GM18505 (cell line): ENCODE data around the gene ZNF350.
"Not testable (repeated sequence)": the region's sequence is repeated elsewhere in the genome, so short reads cannot be mapped to it uniquely, and the experiment has no call there.

Source experiments
- ATAC-seq: cut with Tn5 transposase; IDR thresholded peaks from one replicate; pipeline ENCODE4 v1.9.1; 2021; ENCODE audit not compliant: unreplicated experiment
- POLR2A ChIP-seq: IDR thresholded peaks from 4 replicates; pipeline ENCODE4 v1.6.1; 2011; ENCODE audit warnings: borderline replicate concordance; ENCODE audit not compliant: insufficient read depth, insufficient read length; ENCODE audit errors: extremely low read depth

The ZNF350 gene

DNA sequence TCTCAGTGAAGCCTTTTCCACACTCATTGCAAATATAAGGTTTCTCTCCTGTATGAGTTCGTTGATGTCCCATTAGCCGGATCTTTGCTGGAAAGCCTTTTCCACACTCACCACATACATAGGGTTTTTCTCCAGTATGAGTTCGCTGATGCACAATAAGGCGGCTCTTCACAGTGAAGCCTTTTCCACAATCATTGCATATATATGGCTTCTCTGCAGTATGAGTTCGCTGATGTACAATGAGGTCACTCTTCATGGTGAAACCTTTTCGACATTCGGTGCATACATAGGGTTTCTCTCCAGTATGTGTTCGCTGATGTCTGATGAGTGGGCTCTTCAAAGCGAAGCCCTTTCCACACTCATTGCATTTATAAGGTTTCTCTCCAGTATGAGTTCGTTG lies 6.8 kb upstream of the ZNF350 start:
- ATAC-seq, result no peak
- no peak for TF ChIP-seq POLR2A

DNA sequence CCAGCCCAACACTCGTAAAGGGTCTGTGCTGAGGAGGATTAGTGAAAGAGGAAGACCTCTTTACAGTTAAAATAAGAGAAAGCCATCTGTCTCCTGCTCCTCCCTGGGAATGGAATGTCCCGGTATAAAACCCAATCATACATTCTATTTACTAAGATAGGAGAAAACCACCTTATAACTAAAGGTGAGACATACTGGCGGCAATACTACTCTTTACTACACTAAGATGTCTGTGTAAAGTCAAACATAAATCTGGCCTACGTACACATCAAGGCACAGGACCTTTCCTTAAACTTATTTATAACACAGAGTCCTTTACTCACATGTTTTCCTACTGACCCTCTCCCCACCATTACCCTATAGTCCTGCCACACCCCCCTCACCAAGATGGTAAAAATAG lies 3.3 kb downstream of the ZNF350 start:
- no peak for TF ChIP-seq POLR2A
- ATAC-seq, result no peak

DNA sequence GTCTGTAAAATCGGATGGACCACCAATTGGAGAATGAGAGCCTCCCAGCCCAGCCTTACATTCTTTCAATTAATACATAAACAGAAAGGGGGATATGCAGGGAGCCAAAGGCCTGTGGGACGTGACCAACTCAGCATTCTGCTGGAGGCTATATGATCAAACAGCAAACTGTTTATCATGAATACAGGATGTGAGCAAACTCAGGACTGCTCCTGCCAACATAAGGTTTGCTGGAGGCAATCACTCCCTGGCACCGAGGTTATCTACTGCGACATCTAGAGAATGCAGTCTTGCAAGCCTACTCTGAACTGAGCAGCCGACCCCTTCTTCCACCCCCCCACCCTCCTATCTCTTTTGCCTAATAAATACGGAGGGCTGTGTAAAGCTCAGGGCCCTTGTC lies 5.7 kb downstream of the ZNF350 start:
- not testable (repeated sequence) for ATAC-seq

DNA sequence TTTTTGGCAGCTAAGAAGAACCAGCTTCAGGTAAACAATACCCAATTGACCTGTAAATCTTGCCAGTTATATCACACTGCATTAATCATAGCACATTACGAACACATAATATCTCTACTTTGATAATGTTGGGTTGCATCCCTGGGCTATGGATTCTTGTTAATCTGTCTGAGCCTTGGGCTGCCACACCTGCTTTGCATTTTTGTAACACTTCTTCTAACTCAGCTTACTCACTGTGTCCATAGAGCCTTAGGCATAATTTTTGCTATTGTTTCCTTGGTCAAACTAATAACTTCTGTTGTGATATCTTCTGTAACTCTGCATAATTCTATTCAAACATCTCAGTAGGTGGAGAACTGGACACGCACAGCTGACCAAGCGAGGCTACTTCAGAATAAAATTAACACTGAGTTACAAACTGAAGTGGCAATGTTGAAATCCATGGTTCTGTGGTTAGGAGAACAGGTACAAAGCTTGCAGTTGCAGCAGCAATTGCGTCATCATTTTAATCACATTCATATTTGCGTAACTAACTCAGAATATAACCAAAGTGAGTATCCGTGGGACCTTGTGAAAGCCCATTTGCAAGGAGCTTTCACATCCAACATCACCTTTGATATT lies 6.4 kb downstream of the ZNF350 start:
- no peak for ATAC-seq
- TF ChIP-seq POLR2A, result no peak

DNA sequence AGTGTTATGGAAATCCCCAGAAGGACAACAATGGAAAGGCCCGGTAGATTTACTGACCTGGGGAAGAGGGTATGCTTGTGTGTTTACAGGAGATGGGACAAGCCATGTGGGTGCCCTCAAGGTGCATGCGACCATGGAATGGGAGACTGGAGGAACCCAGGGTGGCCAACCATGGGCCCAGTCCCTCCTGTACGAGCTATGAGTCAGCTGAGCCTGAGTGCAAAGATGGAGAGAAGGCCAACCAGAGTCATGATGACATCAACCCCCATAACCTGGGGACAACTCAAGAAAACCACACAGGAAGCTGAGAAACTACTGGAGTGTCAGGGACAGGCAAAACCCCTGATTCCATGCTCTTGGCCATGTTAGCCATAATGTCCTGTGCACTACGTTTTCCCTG lies 7.8 kb downstream of the ZNF350 start:
- ATAC-seq, result no peak
- TF ChIP-seq POLR2A, result no peak

DNA sequence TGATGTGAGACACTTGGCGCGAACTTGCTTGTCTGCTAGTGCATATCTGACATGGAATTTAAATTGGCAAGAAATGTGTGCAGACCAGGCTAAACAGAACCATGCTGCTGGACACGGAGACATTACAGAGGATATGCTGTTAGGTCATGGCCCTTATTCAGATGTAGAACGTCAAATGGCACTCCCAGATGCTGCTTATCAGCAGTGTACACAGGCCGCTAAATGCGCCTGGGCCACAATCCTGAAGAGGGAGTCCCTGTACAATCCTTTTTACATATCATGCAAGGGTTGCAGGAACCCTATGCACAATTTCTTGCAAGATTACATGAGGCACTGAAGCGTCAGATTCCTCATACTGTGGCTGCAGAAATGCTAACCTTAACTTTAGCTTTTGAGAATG lies 9.3 kb downstream of the ZNF350 start:
- no peak for ATAC-seq
- no peak for TF ChIP-seq POLR2A

DNA sequence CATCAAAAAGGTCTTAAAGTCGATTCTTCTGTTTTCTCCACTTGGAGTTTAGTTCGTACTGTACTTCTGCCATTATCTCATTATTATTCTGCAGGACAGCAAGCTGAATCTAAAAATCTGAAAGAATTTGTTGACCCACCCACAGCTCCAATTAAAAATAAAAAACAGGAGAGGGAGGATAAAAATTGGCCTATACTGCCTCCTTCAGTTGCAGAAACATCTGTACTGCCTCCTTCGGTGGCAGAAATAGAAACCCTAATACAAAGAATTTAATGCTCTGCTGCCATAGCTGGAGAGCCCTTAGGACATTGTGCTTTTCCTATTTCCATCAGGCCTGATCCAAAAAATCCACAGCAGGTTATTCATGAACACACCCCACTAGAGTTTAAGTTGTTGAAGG lies 9.8 kb downstream of the ZNF350 start:
- TF ChIP-seq POLR2A, result no peak
- no peak for ATAC-seq

DNA sequence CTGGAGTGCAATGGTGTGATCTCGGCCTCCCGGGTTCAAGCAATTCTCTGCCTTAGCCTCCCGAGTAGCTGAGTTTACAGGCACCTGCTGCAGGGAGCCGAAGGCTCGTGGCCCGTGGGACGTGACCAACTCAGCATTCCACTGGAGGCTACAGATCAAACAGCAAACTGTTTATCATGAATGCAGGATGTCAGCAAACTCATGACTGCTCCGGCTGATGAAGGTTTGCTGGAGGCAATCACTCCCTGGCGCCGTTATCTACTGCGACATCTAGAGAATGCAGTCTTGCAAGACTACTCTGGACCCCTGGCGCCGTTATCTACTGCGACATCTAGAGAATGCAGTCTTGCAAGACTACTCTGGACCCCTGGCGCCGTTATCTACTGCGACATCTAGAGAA lies 10.9 kb downstream of the ZNF350 start:
- not testable (repeated sequence) for ATAC-seq

DNA sequence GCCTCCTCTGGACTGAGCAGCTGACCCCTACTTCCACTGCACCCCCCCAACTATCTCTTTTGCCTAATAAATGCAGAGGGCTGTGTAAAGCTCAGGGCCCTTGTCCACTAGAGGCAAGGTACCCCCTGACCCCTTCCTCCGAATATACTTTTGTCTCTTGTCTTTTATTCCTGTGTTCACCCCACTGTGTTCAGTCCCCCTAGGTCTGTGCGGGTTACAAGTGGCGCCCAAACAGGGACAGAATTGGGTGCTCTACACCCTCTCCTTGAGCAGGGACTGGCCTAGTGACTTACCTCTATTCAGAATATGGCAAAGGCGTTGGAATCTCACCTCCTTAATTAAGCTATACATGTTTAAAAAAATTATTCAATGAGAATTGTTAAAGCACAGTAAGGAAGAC lies 15.0 kb downstream of the ZNF350 start:
- no peak for TF ChIP-seq POLR2A
- no peak for ATAC-seq

DNA sequence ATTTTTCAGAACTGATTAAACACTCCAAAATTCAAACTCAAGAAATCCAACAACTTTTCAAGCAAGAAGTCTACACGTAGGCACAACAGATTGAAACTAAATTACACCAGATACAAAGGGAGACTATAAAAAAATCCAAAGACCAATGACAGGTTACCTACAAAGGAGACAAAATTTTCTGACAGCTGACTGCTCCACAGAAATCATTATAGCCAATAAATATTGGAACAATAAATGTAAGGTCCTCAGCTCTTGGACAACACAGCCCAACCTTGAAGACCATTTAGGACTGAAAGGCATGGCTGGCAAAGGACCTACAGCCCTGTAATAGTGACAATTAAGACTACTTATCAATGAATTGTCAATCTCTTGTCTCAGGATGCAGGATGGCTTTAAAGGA lies 15.9 kb downstream of the ZNF350 start:
- TF ChIP-seq POLR2A, result no peak
- ATAC-seq, result no peak

DNA sequence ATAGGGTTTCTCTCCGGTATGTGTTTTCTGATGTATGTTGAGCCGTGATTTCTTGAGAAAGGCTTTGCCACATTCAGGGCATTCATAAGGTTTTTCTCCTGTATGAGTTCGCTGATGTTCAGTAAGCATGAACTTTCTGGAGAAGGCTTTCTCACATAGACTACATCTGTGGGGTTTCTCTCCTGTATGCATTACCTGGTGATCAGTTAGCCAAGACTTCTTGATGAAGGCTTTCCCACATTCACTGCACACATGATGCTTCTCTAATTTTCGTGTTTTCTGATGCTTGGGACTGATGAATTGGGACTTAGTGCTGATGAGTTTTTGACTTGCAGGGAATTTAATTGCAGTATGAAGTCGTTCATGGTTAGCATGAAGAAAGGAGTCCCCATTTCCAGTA lies 21.1 kb downstream of the ZNF350 start:
- TF ChIP-seq POLR2A, result no peak
- no peak for ATAC-seq

DNA sequence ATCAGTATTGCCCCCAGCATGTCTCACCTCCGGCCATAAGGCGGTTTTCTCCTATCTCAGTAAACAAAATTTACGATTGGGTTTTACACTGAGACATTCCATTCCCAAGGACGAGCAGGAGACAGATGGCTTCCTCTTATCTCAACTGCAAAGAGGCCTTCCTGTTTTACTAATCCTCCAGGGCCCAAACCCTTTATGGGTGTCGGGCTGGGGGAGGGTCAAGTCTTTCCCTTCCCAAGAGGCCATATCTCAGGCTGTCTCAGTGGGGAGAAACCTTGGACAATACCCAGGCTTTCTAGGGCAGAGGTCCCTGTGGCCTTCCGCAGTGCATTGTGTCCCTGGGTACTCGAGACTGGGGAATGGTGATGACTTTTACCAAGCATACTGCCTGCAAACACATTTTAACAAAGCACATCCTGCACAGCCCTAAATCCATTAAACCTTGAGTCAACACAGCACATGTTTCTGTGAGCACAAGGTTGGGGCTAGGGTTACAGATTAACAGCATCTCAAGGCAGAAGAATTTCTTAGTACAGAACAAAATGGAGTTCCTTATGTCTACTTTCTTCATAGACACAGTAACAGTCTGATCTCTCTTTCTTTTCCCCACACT lies 25.9 kb downstream of the ZNF350 start:
- ATAC-seq, result not testable (repeated sequence)

DNA sequence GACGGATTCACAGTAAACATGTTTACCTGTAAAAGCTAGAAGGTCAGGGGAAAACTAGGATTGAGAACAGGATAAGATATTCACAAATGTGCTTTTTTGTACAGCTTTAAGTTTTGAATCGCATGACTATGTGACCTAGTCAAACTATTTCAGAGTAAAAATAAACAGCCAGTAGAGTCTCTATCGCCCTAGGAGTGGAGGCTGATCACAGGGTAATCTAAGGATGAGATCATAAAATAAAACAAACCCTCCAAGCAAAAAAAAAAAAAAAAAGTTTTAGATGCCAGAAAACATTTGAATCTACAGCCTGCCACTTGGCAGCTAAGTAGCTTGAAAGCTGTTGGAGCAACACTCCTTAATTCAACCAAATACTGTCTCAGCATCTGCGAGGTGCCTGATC lies 26.8 kb downstream of the ZNF350 start:
- TF ChIP-seq POLR2A, result no peak
- ATAC-seq, result no peak

DNA sequence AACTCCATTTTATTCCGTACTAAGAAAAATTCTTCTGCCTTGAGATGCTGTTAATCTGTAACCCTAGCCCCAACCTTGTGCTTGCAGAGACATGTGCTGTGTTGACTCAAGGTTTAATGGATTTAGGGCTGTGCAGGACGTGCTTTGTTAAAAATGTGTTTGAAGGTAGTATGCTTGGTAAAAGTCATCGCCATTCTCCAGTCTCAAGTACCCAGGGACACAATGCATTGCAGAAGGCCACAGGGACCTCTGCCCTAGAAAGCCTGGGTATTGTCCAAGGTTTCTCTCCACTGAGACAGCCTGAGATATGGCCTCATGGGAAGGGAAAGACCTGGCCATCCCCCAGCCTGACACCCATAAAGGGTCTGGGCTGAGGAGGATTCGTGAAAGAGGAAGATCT lies 28.8 kb downstream of the ZNF350 start:
- not testable (repeated sequence) for ATAC-seq

DNA sequence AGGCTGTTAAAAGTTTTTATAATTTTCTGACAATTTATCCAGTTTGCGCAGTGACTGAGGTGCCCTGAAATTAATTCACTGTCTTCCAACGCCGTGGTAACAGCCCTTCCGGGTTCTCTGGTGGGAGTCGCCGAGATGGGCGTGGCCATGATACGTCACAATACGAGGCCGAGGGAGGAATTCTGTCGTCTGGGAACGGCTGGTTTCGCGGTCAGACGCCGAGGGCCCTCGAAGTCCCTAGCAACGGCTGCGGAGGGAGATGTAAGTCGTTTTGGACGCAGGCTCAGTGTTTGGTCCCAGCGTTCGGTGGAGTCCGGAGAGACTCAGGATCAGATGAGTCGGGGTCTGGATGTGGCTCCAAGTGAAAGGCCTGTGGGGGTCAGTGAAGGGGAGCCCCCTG lies 37.7 kb downstream of the ZNF350 start:
- no peak for TF ChIP-seq POLR2A
- ATAC-seq, result no peak

DNA sequence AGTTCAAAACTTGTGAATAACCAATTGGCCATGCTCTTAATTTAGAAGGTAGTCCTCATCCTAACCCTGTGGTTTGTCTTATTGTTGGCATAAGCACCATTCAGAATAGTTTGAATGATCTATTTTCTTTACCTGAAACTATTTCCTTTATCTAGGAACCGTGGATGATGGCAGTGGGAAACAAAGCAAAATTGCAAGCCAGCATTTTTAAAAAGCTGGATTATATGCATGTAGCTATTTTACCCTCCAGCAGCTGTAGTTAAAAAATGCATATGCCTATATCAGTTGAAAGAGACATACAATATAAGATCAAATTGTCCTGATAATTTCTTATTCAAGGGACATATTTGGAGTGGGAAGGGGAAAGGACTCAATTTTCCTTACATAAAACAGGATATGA lies 40.0 kb downstream of the ZNF350 start:
- TF ChIP-seq POLR2A, result no peak
- no peak for ATAC-seq
